Measurements from ENCODE around the gene FEN1. TPM values are rescaled to one million over a fixed set of nuclear protein-coding genes. Genes with fewer than 3 reads are reported as not detected.

The FEN1 gene
- total and polyA plus RNA-seq, 3 experiments from 2014 or later: 15.4 to 121 (median 112) TPM

DNA sequence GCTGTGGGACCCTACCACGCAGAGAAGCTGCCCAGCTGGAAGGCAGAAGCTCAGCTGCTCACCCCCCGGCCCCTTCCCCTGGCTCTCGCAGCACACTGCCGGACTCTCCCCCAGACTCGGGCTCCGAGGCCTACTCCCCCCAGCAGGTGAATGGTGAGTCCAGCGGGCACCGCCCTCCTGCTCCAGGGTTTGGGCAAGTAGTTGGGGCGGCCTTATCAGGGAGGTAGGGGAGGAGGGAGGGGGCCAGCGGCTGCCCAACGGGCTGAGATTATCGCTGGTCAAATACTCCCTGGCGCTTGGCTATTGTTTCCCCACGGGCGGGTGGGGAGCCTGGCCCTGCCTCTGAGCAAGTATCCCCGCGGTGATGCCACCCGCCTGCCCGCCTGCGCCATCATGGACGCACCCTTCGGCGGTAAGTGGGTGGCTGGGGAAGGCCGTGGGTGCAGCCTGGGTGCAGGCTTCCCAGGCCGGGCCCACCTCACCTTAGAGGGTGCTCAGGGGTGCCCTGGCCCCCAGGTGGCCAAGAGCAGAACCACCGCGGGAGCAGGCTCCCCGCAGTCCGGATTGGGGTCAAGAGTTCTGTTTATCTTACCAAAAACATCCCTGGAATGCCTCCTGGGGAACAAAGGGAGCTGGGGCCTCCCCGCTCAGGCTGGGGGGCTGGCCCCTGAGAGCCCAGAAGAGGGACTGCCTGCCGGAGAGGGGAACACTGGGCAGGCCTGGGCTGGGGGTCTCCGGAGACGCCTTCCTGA, 23.4 kb upstream of the FEN1 start:
- H3K9me3 Mint-ChIP-seq: no peaks in the 10 kb centered on the region
- Histone ChIP-seq H3K36me3 (ENCODE audit: insufficient read depth, low read length) (no peaks in the 10 kb centered on the region), H3K27ac (ENCODE audit: low read depth, low read length) (no peak overlapping the region), H3K4me1 (ENCODE audit: insufficient read depth, low read length) (peaks cover 5% of the 10 kb centered on the region), H3K4me3 (ENCODE audit: low read length) (no peak overlapping the region), H3K9me3 (ENCODE audit: low read length) (no peaks in the 10 kb centered on the region), H3K27me3 (ENCODE audit: insufficient read depth, low read length, poor library complexity, severe bottlenecking) (no peaks in the 10 kb centered on the region)
- H3K36me3 Mint-ChIP-seq: no peaks in the 10 kb centered on the region
- peaks cover 0 to 1% (median 0%) of the 10 kb centered on the region in 3 donors for H3K4me1 Mint-ChIP-seq
- no peaks in the 10 kb centered on the region for H3K27me3 Mint-ChIP-seq
- POLR2A ChIA-PET: no interaction called here
- CTCF ChIA-PET: no interaction called here
- DNase-seq: no peak
- no peak overlapping the region for H3K4me3 Mint-ChIP-seq
- no peak overlapping the region for H3K27ac Mint-ChIP-seq

DNA sequence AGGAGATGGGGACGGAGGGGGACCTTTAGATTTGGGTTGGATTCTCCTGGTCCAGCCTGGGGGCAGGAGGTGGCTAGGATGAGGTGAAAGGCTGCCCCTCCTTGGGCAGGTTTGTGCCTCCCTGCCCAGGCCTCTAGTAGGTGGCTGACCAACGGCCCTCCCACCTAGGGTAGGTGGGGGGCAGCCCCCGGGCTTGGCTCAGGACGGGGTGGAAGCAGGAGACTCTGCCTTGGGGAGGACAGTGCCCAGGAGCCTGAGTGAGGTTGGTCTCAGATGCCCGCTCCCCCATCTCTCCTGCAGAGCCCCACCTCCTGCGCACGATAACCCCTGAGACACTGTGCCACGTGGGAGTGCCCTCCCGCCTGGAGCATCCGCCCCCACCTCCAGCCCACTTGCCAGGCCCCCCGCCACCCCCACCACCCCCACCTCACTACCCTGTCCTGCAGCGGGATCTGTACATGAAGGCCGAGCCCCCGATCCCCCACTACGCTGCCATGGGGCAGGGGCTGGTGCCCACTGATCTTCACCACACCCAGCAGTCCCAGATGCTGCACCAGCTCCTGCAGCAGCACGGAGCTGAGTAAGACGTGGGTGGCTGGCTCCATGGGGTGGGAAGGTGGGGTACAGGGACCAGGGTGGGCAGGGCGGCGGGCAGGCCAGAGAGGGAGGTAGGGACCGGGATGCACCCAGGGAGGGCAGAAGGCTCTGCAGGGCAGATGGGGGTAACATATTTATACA, 22.6 kb upstream of the FEN1 start:
- Mint-ChIP-seq H3K36me3 (no peaks in the 10 kb centered on the region), H3K4me1 (peaks cover 0 to 5% (median 3%) of the 10 kb centered on the region in 3 donors), H3K27ac (no peak overlapping the region), H3K4me3 (no peak overlapping the region), H3K27me3 (no peaks in the 10 kb centered on the region), H3K9me3 (no peaks in the 10 kb centered on the region)
- no peaks in the 10 kb centered on the region for H3K9me3 ChIP-seq (ENCODE audit: low read length)
- CTCF ChIA-PET: no interaction called here
- no peak overlapping the region for H3K4me3 ChIP-seq (ENCODE audit: low read length)
- no peak for DNase-seq
- no peaks in the 10 kb centered on the region for H3K27me3 ChIP-seq (ENCODE audit: insufficient read depth, low read length, poor library complexity, severe bottlenecking)
- POLR2A ChIA-PET: no interaction called here
- no peaks in the 10 kb centered on the region for H3K36me3 ChIP-seq (ENCODE audit: insufficient read depth, low read length)
- H3K4me1 ChIP-seq (ENCODE audit: insufficient read depth, low read length): peaks cover 5% of the 10 kb centered on the region
- H3K27ac ChIP-seq (ENCODE audit: low read depth, low read length): no peak overlapping the region

DNA sequence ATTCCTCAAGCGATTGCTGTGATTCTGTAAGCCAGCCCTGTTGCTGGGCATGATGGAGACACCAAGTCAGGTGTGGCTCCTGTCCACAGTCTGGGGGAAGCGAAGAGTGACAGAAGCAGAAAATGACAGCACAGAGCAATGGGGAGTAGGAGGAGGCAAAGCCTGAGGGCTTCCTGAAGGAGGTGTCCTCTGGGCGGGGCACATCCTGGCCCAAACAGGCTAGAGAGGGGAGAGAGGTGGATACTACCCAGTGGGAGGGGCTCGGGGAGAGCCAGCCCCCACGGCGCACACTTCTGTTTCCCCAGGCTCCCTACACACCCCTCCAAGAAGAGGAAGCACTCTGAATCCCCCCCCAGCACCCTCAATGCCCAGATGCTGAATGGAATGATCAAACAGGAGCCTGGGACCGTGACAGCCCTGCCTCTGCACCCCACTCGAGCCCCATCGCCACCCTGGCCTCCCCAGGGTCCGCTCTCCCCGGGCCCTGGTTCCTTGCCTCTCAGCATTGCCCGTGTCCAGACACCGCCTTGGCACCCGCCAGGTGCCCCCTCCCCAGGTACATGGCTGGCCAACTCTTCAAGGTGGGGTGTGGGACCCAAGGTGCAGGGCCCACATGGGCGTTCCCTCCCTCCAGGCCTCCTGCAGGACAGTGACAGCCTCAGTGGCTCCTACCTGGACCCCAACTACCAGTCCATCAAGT, 21.4 kb upstream of the FEN1 start:
- Mint-ChIP-seq H3K9me3 (no peaks in the 10 kb centered on the region), H3K36me3 (no peaks in the 10 kb centered on the region), H3K4me3 (no peak overlapping the region), H3K27ac (peak overlapping the region in 1 of 8 donors; percentile 70), H3K27me3 (peaks cover 0 to 2% of the 10 kb centered on the region in 2 donors), H3K4me1 (peaks cover 1 to 9% (median 9%) of the 10 kb centered on the region in 3 donors)
- H3K27me3 ChIP-seq (ENCODE audit: insufficient read depth, low read length, poor library complexity, severe bottlenecking): no peaks in the 10 kb centered on the region
- H3K4me1 ChIP-seq (ENCODE audit: insufficient read depth, low read length): peaks cover 5% of the 10 kb centered on the region
- H3K4me3 ChIP-seq (ENCODE audit: low read length): no peak overlapping the region
- ChIA-PET CTCF (no interaction called here), POLR2A (no interaction called here)
- DNase-seq: no peak
- H3K27ac ChIP-seq (ENCODE audit: low read depth, low read length): no peak overlapping the region
- no peaks in the 10 kb centered on the region for H3K9me3 ChIP-seq (ENCODE audit: low read length)
- no peaks in the 10 kb centered on the region for H3K36me3 ChIP-seq (ENCODE audit: insufficient read depth, low read length)

DNA sequence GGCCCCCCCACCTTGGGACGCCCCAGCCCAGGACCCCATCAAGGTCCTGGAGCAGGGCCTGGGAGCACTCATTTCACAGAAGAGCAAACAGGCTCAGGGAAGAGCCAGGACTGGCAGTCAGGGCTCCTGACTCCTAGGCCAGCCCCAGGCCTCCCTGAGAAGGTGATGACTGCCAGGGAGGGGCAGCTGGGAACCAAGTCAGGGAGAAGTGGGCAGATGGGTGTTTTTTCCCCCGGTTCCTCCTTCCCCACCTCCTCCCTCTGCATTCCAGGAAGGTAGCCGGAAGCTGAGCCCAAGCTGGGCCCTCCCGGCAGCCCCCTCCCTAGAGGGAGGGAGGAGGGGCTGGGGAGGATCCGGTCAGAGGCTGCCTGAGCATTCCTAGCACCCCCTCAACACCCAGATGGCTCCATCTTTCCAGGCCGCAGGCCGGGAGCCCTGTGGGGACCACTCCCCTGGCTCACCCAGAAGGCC, 20.7 kb upstream of the FEN1 start:
- H3K4me1 Mint-ChIP-seq: peaks cover 8 to 16% (median 15%) of the 10 kb centered on the region in 3 donors
- POLR2A ChIA-PET: interaction anchor here (0.6 kb wide), 1 partner anchor 8 kb away, joined by 5 read pairs; no protein-coding TSS in a partner anchor
- H3K9me3 ChIP-seq (ENCODE audit: low read length): no peaks in the 10 kb centered on the region
- no peak overlapping the region for H3K4me3 Mint-ChIP-seq
- no peak overlapping the region for H3K27ac ChIP-seq (ENCODE audit: low read depth, low read length)
- H3K27me3 ChIP-seq (ENCODE audit: insufficient read depth, low read length, poor library complexity, severe bottlenecking): no peaks in the 10 kb centered on the region
- H3K36me3 Mint-ChIP-seq: no peaks in the 10 kb centered on the region
- H3K4me3 ChIP-seq (ENCODE audit: low read length): no peak overlapping the region
- peaks cover 0 to 4% of the 10 kb centered on the region in 2 donors for H3K27me3 Mint-ChIP-seq
- H3K36me3 ChIP-seq (ENCODE audit: insufficient read depth, low read length): no peaks in the 10 kb centered on the region
- CTCF ChIA-PET: interaction anchor here (1.0 to 1.4 kb wide), 2 partner anchors 24 to 127 kb away, joined by 3 to 8 read pairs; no protein-coding TSS in a partner anchor
- no peak for DNase-seq
- H3K27ac Mint-ChIP-seq: peak overlapping the region in 1 of 8 donors; percentile 61
- peaks cover 10% of the 10 kb centered on the region for H3K4me1 ChIP-seq (ENCODE audit: insufficient read depth, low read length)
- no peaks in the 10 kb centered on the region for H3K9me3 Mint-ChIP-seq

DNA sequence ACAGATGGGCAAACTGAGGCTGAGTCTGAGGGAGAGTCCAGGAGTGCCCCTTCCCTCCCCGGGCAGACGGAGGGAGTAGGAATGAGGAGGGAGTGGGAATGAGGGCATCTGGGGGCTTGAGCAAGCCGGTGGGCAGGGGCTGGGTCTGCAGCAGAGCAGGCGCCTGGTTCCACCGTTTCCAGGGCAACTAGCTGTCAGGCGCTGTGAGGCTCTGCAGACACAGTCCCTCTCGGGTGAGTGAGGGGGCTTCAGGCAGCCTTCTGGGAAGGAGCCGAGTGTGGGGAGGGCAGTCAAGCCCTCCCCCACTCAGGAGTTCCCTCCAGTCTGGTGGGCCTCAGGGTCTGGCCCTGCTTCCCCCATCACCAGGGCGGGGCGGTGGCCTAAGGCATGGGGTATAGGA, 19.4 kb upstream of the FEN1 start:
- Mint-ChIP-seq H3K4me1 (peaks cover 10 to 23% (median 20%) of the 10 kb centered on the region in 3 donors), H3K4me3 (no peak overlapping the region), H3K9me3 (no peaks in the 10 kb centered on the region), H3K27ac (peak overlapping the region in 1 of 8 donors; percentile 19), H3K36me3 (no peaks in the 10 kb centered on the region), H3K27me3 (peaks cover 0 to 4% of the 10 kb centered on the region in 2 donors)
- Histone ChIP-seq H3K4me3 (ENCODE audit: low read length) (no peak overlapping the region), H3K27ac (ENCODE audit: low read depth, low read length) (no peak overlapping the region), H3K9me3 (ENCODE audit: low read length) (no peaks in the 10 kb centered on the region), H3K27me3 (ENCODE audit: insufficient read depth, low read length, poor library complexity, severe bottlenecking) (no peaks in the 10 kb centered on the region), H3K36me3 (ENCODE audit: insufficient read depth, low read length) (no peaks in the 10 kb centered on the region), H3K4me1 (ENCODE audit: insufficient read depth, low read length) (peaks cover 12% of the 10 kb centered on the region)
- CTCF ChIA-PET: interaction anchor here (1.4 kb wide), 1 partner anchor 25 kb away, joined by 8 read pairs; no protein-coding TSS in a partner anchor
- no peak for DNase-seq
- POLR2A ChIA-PET: no interaction called here

DNA sequence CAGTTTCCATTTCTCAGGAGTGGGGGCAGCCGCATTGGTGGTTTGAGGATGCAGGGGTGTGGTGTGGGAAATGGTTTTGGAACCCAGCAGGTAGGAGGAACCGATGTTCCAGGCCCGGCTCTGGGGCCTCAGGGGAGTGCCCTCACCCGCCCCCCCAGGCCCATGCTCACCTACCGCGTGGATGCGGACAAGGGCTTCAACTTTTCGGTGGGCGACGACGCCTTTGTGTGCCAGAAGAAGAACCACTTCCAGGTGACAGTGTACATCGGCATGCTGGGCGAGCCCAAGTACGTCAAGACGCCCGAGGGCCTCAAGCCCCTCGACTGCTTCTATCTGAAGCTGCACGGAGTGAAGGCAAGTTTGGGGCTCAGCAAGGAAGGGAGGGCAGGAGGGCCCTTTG, 18.9 kb upstream of the FEN1 start:
- Histone ChIP-seq H3K36me3 (ENCODE audit: insufficient read depth, low read length) (no peaks in the 10 kb centered on the region), H3K9me3 (ENCODE audit: low read length) (no peaks in the 10 kb centered on the region), H3K27ac (ENCODE audit: low read depth, low read length) (no peak overlapping the region), H3K27me3 (ENCODE audit: insufficient read depth, low read length, poor library complexity, severe bottlenecking) (no peaks in the 10 kb centered on the region), H3K4me1 (ENCODE audit: insufficient read depth, low read length) (peaks cover 12% of the 10 kb centered on the region), H3K4me3 (ENCODE audit: low read length) (no peak overlapping the region)
- Mint-ChIP-seq H3K27me3 (peaks cover 0 to 4% of the 10 kb centered on the region in 2 donors), H3K4me1 (peaks cover 10 to 23% (median 20%) of the 10 kb centered on the region in 3 donors), H3K4me3 (peak overlapping the region in 1 of 7 donors; percentile 37), H3K36me3 (no peaks in the 10 kb centered on the region), H3K27ac (no peak overlapping the region), H3K9me3 (no peaks in the 10 kb centered on the region)
- ChIA-PET CTCF (no interaction called here), POLR2A (no interaction called here)
- no peak for DNase-seq

DNA sequence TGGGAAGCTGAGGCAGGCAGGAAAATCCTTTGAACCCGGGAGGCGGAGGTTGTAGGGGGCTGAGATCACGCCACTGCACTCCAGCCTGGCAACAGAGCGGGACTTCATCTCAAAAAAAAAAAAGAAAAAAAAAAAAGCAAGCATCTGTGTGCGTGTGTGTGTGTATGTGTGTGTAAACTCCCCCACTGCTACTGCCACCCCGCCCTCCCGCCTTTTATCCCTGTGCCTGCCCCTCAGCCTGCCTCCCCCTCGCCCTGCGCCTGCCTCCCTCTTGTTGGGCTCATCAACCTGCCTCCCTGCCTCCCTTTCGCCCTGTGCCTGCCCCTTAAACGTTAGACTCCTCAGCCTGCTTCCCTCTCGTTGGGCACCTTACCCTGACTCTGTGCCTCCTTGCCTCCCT, 18.3 kb upstream of the FEN1 start:
- Mint-ChIP-seq H3K27ac (peak overlapping the region in 1 of 8 donors; percentile 43), H3K9me3 (no peaks in the 10 kb centered on the region), H3K36me3 (no peaks in the 10 kb centered on the region), H3K27me3 (peaks cover 0 to 4% of the 10 kb centered on the region in 2 donors), H3K4me1 (peaks cover 10 to 23% (median 20%) of the 10 kb centered on the region in 3 donors), H3K4me3 (no peak overlapping the region)
- ChIA-PET POLR2A (no interaction called here), CTCF (no interaction called here)
- no peak for DNase-seq
- peaks cover 12% of the 10 kb centered on the region for H3K4me1 ChIP-seq (ENCODE audit: insufficient read depth, low read length)
- H3K27ac ChIP-seq (ENCODE audit: low read depth, low read length): no peak overlapping the region
- no peaks in the 10 kb centered on the region for H3K27me3 ChIP-seq (ENCODE audit: insufficient read depth, low read length, poor library complexity, severe bottlenecking)
- no peaks in the 10 kb centered on the region for H3K9me3 ChIP-seq (ENCODE audit: low read length)
- H3K36me3 ChIP-seq (ENCODE audit: insufficient read depth, low read length): no peaks in the 10 kb centered on the region
- no peak overlapping the region for H3K4me3 ChIP-seq (ENCODE audit: low read length)

Measured in CD8-positive, alpha-beta memory T cell (primary cell).